HG03571 (cell line): ENCODE measurements around the gene RIC3.

Experiments used
- ATAC-seq: cut with Tn5 transposase; IDR thresholded peaks from one replicate; pipeline ENCODE4 v1.9.1; 2021; ENCODE audit not compliant: unreplicated experiment

Gene RIC3

GRCh38 chr11:8105666-8106065 is 63.2 kb downstream of the RIC3 start:
- ATAC-seq, result no peak

GRCh38 chr11:8105133-8105532 is 63.7 kb downstream of the RIC3 start:
- ATAC-seq, result no peak

GRCh38 chr11:8103909-8104308 is 64.9 kb downstream of the RIC3 start:
- no peak for ATAC-seq

- ATAC-seq, result no peak
Observed at GRCh38 chr11:8102965-8103364, 65.9 kb downstream of the RIC3 start.

- no peak for ATAC-seq
Observed at GRCh38 chr11:8102296-8102915, 66.4 kb downstream of the RIC3 start.

- ATAC-seq, result no peak
Observed at GRCh38 chr11:8101421-8101820, 67.4 kb downstream of the RIC3 start.

- ATAC-seq, result no peak
Observed at GRCh38 chr11:8100605-8101004, 68.2 kb downstream of the RIC3 start.

- ATAC-seq, result no peak
Observed at GRCh38 chr11:8100158-8100557, 68.7 kb downstream of the RIC3 start.

- ATAC-seq, result no peak
Observed at GRCh38 chr11:8099291-8099899, 69.4 kb downstream of the RIC3 start.

- no peak for ATAC-seq
Observed at GRCh38 chr11:8098879-8099278, 69.9 kb downstream of the RIC3 start.

- no peak for ATAC-seq
Observed at GRCh38 chr11:8098361-8098760, 70.5 kb downstream of the RIC3 start.

- ATAC-seq, result no peak
Observed at GRCh38 chr11:8097926-8098325, 70.9 kb downstream of the RIC3 start.

- no peak for ATAC-seq
Observed at GRCh38 chr11:8097468-8097867, 71.4 kb downstream of the RIC3 start.

- no peak for ATAC-seq
Observed at GRCh38 chr11:8097062-8097461, 71.8 kb downstream of the RIC3 start.

- ATAC-seq, result no peak
Observed at GRCh38 chr11:8096575-8096974, 72.2 kb downstream of the RIC3 start.

GRCh38 chr11:8095806-8096522 is 72.9 kb downstream of the RIC3 start:
- ATAC-seq, result no peak

- ATAC-seq, result no peak
Observed at GRCh38 chr11:8095371-8095770, 73.5 kb downstream of the RIC3 start.

- ATAC-seq, result no peak
Observed at GRCh38 chr11:8094656-8095055, 74.2 kb downstream of the RIC3 start.

- ATAC-seq, result no peak
Observed at GRCh38 chr11:8093931-8094575, 74.8 kb downstream of the RIC3 start.

GRCh38 chr11:8092587-8093424 is 76.0 kb downstream of the RIC3 start:
- peak; percentile 64 for ATAC-seq

GRCh38 chr11:8091721-8092120 is 77.1 kb downstream of the RIC3 start:
- no peak for ATAC-seq
